Measurements from ENCODE around the gene PRCC.

- no peak for TF ChIP-seq EP300 (IDR thresholded peaks at IDR 0.05)
- TF ChIP-seq, protein P1, sequence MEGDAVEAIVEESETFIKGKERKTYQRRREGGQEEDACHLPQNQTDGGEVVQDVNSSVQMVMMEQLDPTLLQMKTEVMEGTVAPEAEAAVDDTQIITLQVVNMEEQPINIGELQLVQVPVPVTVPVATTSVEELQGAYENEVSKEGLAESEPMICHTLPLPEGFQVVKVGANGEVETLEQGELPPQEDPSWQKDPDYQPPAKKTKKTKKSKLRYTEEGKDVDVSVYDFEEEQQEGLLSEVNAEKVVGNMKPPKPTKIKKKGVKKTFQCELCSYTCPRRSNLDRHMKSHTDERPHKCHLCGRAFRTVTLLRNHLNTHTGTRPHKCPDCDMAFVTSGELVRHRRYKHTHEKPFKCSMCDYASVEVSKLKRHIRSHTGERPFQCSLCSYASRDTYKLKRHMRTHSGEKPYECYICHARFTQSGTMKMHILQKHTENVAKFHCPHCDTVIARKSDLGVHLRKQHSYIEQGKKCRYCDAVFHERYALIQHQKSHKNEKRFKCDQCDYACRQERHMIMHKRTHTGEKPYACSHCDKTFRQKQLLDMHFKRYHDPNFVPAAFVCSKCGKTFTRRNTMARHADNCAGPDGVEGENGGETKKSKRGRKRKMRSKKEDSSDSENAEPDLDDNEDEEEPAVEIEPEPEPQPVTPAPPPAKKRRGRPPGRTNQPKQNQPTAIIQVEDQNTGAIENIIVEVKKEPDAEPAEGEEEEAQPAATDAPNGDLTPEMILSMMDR (IDR thresholded peaks at IDR 0.05): no peak
- TF ChIP-seq POLR2A (IDR thresholded peaks at IDR 0.05): no peak
Measured at GRCh38 chr1:156727492-156727891, 39.8 kb upstream of the PRCC start.
